DND-41 (cell line): ENCODE results near the gene RCAN2.

ENCODE experiments used
- EZH2 ChIP-seq: IDR thresholded peaks from 3 replicates; pipeline ENCODE4 v1.6.1; 2012; ENCODE audit warnings: borderline replicate concordance, low read depth, mild to moderate bottlenecking, moderate library complexity, low read length, inconsistent platforms; ENCODE audit not compliant: severe bottlenecking
- TF ChIP-seq, protein P1 (sequence below): IDR thresholded peaks from 2 replicates; pipeline ENCODE4 v1.5.1; 2012; ENCODE audit warnings: borderline replicate concordance, low read length, moderate library complexity, mild to moderate bottlenecking; ENCODE audit not compliant: poor library complexity, severe bottlenecking; ENCODE audit errors: extremely low read depth

DNA sequence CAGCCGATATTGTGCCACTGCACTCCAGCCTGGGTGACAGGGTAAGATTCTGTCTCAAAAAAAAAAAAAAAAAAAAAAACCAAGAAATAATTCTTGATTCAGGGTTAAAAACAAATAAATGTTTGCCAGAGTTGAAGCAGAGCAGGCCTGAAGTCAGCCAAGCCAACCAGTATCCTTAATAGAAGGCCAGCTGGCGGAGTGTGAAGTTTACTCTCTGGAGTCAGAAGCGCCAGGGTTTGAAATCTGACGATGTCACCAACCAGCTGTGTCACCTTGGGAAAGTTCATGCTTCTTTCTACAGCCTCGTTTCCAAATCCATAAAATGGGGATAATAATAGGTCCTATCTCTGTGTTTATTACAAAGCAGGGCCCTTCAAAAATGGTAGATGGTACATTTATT lies 247.5 kb downstream of the RCAN2 start:
- TF ChIP-seq, protein P1, sequence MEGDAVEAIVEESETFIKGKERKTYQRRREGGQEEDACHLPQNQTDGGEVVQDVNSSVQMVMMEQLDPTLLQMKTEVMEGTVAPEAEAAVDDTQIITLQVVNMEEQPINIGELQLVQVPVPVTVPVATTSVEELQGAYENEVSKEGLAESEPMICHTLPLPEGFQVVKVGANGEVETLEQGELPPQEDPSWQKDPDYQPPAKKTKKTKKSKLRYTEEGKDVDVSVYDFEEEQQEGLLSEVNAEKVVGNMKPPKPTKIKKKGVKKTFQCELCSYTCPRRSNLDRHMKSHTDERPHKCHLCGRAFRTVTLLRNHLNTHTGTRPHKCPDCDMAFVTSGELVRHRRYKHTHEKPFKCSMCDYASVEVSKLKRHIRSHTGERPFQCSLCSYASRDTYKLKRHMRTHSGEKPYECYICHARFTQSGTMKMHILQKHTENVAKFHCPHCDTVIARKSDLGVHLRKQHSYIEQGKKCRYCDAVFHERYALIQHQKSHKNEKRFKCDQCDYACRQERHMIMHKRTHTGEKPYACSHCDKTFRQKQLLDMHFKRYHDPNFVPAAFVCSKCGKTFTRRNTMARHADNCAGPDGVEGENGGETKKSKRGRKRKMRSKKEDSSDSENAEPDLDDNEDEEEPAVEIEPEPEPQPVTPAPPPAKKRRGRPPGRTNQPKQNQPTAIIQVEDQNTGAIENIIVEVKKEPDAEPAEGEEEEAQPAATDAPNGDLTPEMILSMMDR: no peak
- no peak for TF ChIP-seq EZH2
